Endodermal cell (in vitro differentiated cells): Measurements from ENCODE around the gene CCL3. TPM values are rescaled to one million over a fixed set of nuclear protein-coding genes. Genes with fewer than 3 reads are reported as not detected.

Experiments
- DNase-seq: peaks from one replicate; pipeline ENCODE4 v3.0.0-alpha.2; 2017
- H3K27ac ChIP-seq: 2 replicates; pipeline ENCODE4 v1.5.1; 2013; ENCODE audit warnings: mild to moderate bottlenecking, low read depth, low read length, moderate library complexity
- H3K27me3 ChIP-seq: 2 replicates; pipeline ENCODE4 v1.6.1; 2013; ENCODE audit warnings: mild to moderate bottlenecking, low read length, moderate library complexity; ENCODE audit not compliant: insufficient read depth, control insufficient read depth, poor library complexity, severe bottlenecking
- H3K36me3 ChIP-seq: 2 replicates; pipeline ENCODE4 v1.7.0; 2013; ENCODE audit warnings: mild to moderate bottlenecking, low read length, moderate library complexity; ENCODE audit not compliant: control insufficient read depth, insufficient read depth
- H3K4me1 ChIP-seq: one replicate; pipeline ENCODE4 v1.7.0; 2013; ENCODE audit warnings: low read length; ENCODE audit not compliant: control insufficient read depth, insufficient read depth
- H3K4me3 ChIP-seq: 2 replicates; pipeline ENCODE4 v1.5.1; 2013; ENCODE audit warnings: mild to moderate bottlenecking, low read length, moderate library complexity
- H3K9ac ChIP-seq: 2 replicates; pipeline ENCODE4 v1.6.1; 2013; ENCODE audit warnings: mild to moderate bottlenecking, low read length, moderate library complexity; ENCODE audit not compliant: poor library complexity, severe bottlenecking; ENCODE audit errors: extremely low read depth
- H3K9me3 ChIP-seq: 2 replicates; pipeline ENCODE4 v1.6.1; 2013; ENCODE audit warnings: mild to moderate bottlenecking, low read length, moderate library complexity; ENCODE audit not compliant: control insufficient read depth
- H3K27ac Mint-ChIP-seq: 2 replicates; pipeline ENCODE4 v1.8.0; 2020; ENCODE audit warnings: mixed read lengths
- H3K27me3 Mint-ChIP-seq: 2 replicates; pipeline ENCODE4 v1.8.0; 2021; ENCODE audit warnings: mild to moderate bottlenecking, mixed read lengths; ENCODE audit not compliant: insufficient read depth
- H3K36me3 Mint-ChIP-seq: 2 replicates; pipeline ENCODE4 v1.8.0; 2020; ENCODE audit warnings: low read depth, mixed read lengths
- H3K4me1 Mint-ChIP-seq: 2 replicates; pipeline ENCODE4 v1.8.0; 2020; ENCODE audit warnings: mixed read lengths
- H3K4me3 Mint-ChIP-seq: 2 replicates; pipeline ENCODE4 v1.8.0; 2020; ENCODE audit warnings: mild to moderate bottlenecking, moderate library complexity, mixed read lengths
- H3K9me3 Mint-ChIP-seq: 2 replicates; pipeline ENCODE4 v1.8.0; 2020; ENCODE audit warnings: mild to moderate bottlenecking, mixed read lengths
- WGBS, 2 experiments: methylation state at CpG; one replicate each; pipeline versions ENCODE4 v1.1.5 to v1.1.7; 2013; ENCODE audit warnings: missing lambda C conversion rate in 2 of 2, mixed read lengths in 1 of 2; ENCODE audit not compliant: insufficient coverage in 1 of 2, insufficient read length in 1 of 2; 5-methylcytosine and 5-hydroxymethylcytosine counted together
- total RNA-seq, 2 donors: library from RNA; stranded (reverse); fragmentation: NEBNext Ultra II Directional in 1 of 2; extraction: Animal tissue kit (Norgen Biotek cat#: 25700) in 1 of 2; gene quantifications; 2 replicates in 1 of 2; 3 replicates in 1 of 2; pipeline ENCODE4 v1.2.1, GENCODE V29; 2021
- TF ChIP-seq, protein P1 (sequence below): fragments of 200-600 bp; sonication (generic); conservative IDR thresholded peaks from 2 replicates; pipeline ENCODE4 v1.5.0; 2021; ENCODE audit warnings: antibody characterized with exemption, mild to moderate bottlenecking

CCL3 gene
- total RNA-seq, 2 donors from 2014 or later = not detected

DNA sequence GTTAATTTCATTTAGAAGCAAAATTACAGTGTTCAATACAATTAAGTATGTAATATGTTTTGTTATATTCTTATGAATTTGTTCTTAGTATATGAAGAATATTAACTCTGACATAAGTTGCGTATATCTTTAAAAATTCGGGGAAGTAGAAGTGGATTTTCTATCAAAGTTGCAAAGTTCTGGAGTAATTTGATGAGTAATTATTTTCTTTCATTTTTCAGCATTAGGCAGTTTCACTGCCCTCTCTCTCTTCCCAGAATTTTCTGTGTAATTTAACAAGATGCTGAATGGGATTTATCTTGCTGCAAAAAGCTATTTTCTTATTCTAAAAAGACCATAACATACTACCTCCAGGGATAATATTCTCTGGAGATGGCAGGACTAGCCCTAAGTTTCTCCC is 34.8 kb downstream of the CCL3 start:
- H3K36me3 Mint-ChIP-seq = no peaks in the 10 kb centered on the region

GRCh38 chr17:36049643-36050042 is 40.3 kb downstream of the CCL3 start:
- DNase-seq = no peak
- H3K4me1 ChIP-seq = no peaks in the 10 kb centered on the region
- H3K36me3 Mint-ChIP-seq = no peaks in the 10 kb centered on the region
- no peak overlapping the region for H3K4me3 ChIP-seq
- no peaks in the 10 kb centered on the region for H3K27me3 ChIP-seq
- TF ChIP-seq, protein P1, sequence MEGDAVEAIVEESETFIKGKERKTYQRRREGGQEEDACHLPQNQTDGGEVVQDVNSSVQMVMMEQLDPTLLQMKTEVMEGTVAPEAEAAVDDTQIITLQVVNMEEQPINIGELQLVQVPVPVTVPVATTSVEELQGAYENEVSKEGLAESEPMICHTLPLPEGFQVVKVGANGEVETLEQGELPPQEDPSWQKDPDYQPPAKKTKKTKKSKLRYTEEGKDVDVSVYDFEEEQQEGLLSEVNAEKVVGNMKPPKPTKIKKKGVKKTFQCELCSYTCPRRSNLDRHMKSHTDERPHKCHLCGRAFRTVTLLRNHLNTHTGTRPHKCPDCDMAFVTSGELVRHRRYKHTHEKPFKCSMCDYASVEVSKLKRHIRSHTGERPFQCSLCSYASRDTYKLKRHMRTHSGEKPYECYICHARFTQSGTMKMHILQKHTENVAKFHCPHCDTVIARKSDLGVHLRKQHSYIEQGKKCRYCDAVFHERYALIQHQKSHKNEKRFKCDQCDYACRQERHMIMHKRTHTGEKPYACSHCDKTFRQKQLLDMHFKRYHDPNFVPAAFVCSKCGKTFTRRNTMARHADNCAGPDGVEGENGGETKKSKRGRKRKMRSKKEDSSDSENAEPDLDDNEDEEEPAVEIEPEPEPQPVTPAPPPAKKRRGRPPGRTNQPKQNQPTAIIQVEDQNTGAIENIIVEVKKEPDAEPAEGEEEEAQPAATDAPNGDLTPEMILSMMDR = no peak
- no peaks in the 10 kb centered on the region for H3K36me3 ChIP-seq
- no peaks in the 10 kb centered on the region for H3K9me3 ChIP-seq
- H3K4me3 Mint-ChIP-seq = no peak overlapping the region
- H3K27ac ChIP-seq = no peak overlapping the region
- H3K9ac ChIP-seq = no peak overlapping the region
- H3K27ac Mint-ChIP-seq = no peak overlapping the region
- no peaks in the 10 kb centered on the region for H3K4me1 Mint-ChIP-seq
- peaks cover 21% of the 10 kb centered on the region for H3K9me3 Mint-ChIP-seq
- 100% methylated on average over 1 of the region's 2 CpGs; no CpG with 5 or more reads in 1 of the 2 experiments for WGBS, 2 experiments
- peaks cover 3% of the 10 kb centered on the region for H3K27me3 Mint-ChIP-seq

More for the DNA sequence above, 34.8 kb downstream of the CCL3 start:
- WGBS, 2 experiments = 94 to 100% methylated on average over 2 of the region's 2 CpGs
- H3K9ac ChIP-seq = no peak overlapping the region
- peaks cover 3% of the 10 kb centered on the region for H3K27me3 Mint-ChIP-seq
- DNase-seq = no peak
- no peaks in the 10 kb centered on the region for H3K4me1 Mint-ChIP-seq
- H3K4me3 Mint-ChIP-seq = no peak overlapping the region
- peaks cover 10% of the 10 kb centered on the region for H3K9me3 Mint-ChIP-seq
- TF ChIP-seq, protein P1 = no peak
- no peak overlapping the region for H3K4me3 ChIP-seq
- no peaks in the 10 kb centered on the region for H3K27me3 ChIP-seq
- no peaks in the 10 kb centered on the region for H3K4me1 ChIP-seq
- no peaks in the 10 kb centered on the region for H3K9me3 ChIP-seq
- H3K27ac ChIP-seq = no peak overlapping the region
- H3K27ac Mint-ChIP-seq = no peak overlapping the region
- H3K36me3 ChIP-seq = no peaks in the 10 kb centered on the region

- Histone ChIP-seq H3K36me3 (no peaks in the 10 kb centered on the region), H3K27ac (no peak overlapping the region), H3K4me3 (no peak overlapping the region), H3K27me3 (no peaks in the 10 kb centered on the region), H3K4me1 (no peaks in the 10 kb centered on the region), H3K9ac (no peak overlapping the region), H3K9me3 (no peaks in the 10 kb centered on the region)
- Mint-ChIP-seq H3K4me1 (no peaks in the 10 kb centered on the region), H3K4me3 (no peak overlapping the region), H3K36me3 (no peaks in the 10 kb centered on the region), H3K9me3 (peaks cover 21% of the 10 kb centered on the region), H3K27ac (no peak overlapping the region), H3K27me3 (peaks cover 3% of the 10 kb centered on the region)
- DNase-seq = no peak
- TF ChIP-seq, protein P1 = no peak
- 60 to 79% methylated on average over 1 to 2 of the region's 2 CpGs for WGBS, 2 experiments
Measured at GRCh38 chr17:36048066-36048465, 41.9 kb downstream of the CCL3 start.

Other genes with a start within 250 kb of the CCL3 start
- not detected for gene HEATR9, start 221.3 kb downstream of the CCL3 start, total RNA-seq
- not detected for gene CCL5, start 209.8 kb downstream of the CCL3 start, total RNA-seq
- 10 to 100 TPM in 1 of 2 donors, 1 to 10 TPM in 1; 5.3 to 14.2 TPM for gene RDM1, start 159.4 kb downstream of the CCL3 start, total RNA-seq
- gene LYZL6, start 146.4 kb downstream of the CCL3 start, total RNA-seq = not detected
- gene CCL16, start 108.6 kb downstream of the CCL3 start, total RNA-seq = not detected
- gene CCL14, start 103.4 kb downstream of the CCL3 start, total RNA-seq = not detected
- gene CCL15, start 88.6 kb downstream of the CCL3 start, total RNA-seq = not detected
- not detected for gene CCL23, start 72.2 kb downstream of the CCL3 start, total RNA-seq
- not detected for gene CCL18, start 25.9 kb downstream of the CCL3 start, total RNA-seq
- gene CCL4, start 13.7 kb upstream of the CCL3 start, total RNA-seq = not detected
- 10 to 100 TPM; 13.1 to 18.4 TPM for gene TBC1D3B, start 86.5 kb upstream of the CCL3 start, total RNA-seq
- 1 to 10 TPM in 1 of 2 donors, under 1 TPM in 1; 0.35 to 2.0 TPM for gene CCL3L1, start 106.6 kb upstream of the CCL3 start, total RNA-seq
- gene CCL4L2, start 120.9 kb upstream of the CCL3 start, total RNA-seq = not detected
- under 1 TPM in 1 of 2 donors, not detected in 1; 0.75 TPM for gene TBC1D3I, start 174.4 kb upstream of the CCL3 start, total RNA-seq
- not detected for gene TBC1D3G, start 233.7 kb upstream of the CCL3 start, total RNA-seq